ENCODE measurements around the gene TSSC4. TPM values are rescaled to one million over a fixed set of nuclear protein-coding genes. Genes with fewer than 3 reads are reported as not detected.

Gene TSSC4
- total RNA-seq, 4 donors from 2014 or later: 37.5 to 62.3 (median 45.1) TPM

- DNase-seq: no peak
- Histone ChIP-seq H3K27ac (no peak overlapping the region), H3K9me3 (no peaks in the 10 kb centered on the region), H3K36me3 (peaks cover 12 to 18% of the 10 kb centered on the region in 2 donors), H3K4me1 (peaks cover 11 to 12% of the 10 kb centered on the region in 2 donors), H3K4me3 (replicated peaks in 1 of 3) (no peak overlapping the region), H3K27me3 (no peaks in the 10 kb centered on the region)
- WGBS, 2 donors: 84% methylated on average over 7 to 10 of the region's 12 CpGs
- intact Hi-C loops (cut with DNase I): no loop called here
- no peak for TF ChIP-seq CTCF (IDR thresholded peaks at IDR 0.05)
- TF ChIP-seq POLR2A (IDR thresholded peaks at IDR 0.05): no peak
Observed at GRCh38 chr11:2404735-2405196, 4.2 kb downstream of the TSSC4 start.

GRCh38 chr11:2406451-2406850 lies 5.9 kb downstream of the TSSC4 start:
- no peak for DNase-seq
- no peaks in the 10 kb centered on the region for H3K9me3 ChIP-seq
- no peak overlapping the region for H3K4me3 ChIP-seq (replicated peaks in 1 of 3)
- peaks cover 6 to 8% of the 10 kb centered on the region in 2 donors for H3K4me1 ChIP-seq
- intact Hi-C loops (cut with DNase I): no loop called here
- WGBS, 2 donors: 88 to 92% methylated on average over 7 to 14 of the region's 14 CpGs
- peaks cover 12 to 18% of the 10 kb centered on the region in 2 donors for H3K36me3 ChIP-seq
- H3K27me3 ChIP-seq: no peaks in the 10 kb centered on the region
- TF ChIP-seq POLR2A (IDR thresholded peaks at IDR 0.05) (no peak), CTCF (IDR thresholded peaks at IDR 0.05) (no peak)
- no peak overlapping the region for H3K27ac ChIP-seq

GRCh38 chr11:2406878-2407410 lies 6.4 kb downstream of the TSSC4 start:
- TF ChIP-seq POLR2A (IDR thresholded peaks at IDR 0.05) (no peak), CTCF (IDR thresholded peaks at IDR 0.05) (no peak)
- peaks cover 12 to 18% of the 10 kb centered on the region in 2 donors for H3K36me3 ChIP-seq
- H3K4me1 ChIP-seq: peaks cover 1 to 4% of the 10 kb centered on the region in 2 donors
- 66 to 78% methylated on average over 20 to 24 of the region's 24 CpGs for WGBS, 2 donors
- H3K4me3 ChIP-seq (replicated peaks in 1 of 3): no peak overlapping the region
- no peak overlapping the region for H3K27ac ChIP-seq
- H3K9me3 ChIP-seq: no peaks in the 10 kb centered on the region
- H3K27me3 ChIP-seq: no peaks in the 10 kb centered on the region
- intact Hi-C loops (cut with DNase I): no loop called here
- no peak for DNase-seq

GRCh38 chr11:2408671-2409070 lies 8.1 kb downstream of the TSSC4 start:
- intact Hi-C loops (cut with DNase I): no loop called here
- TF ChIP-seq CTCF (IDR thresholded peaks at IDR 0.05) (no peak), POLR2A (IDR thresholded peaks at IDR 0.05) (no peak)
- Histone ChIP-seq H3K9me3 (no peaks in the 10 kb centered on the region), H3K27me3 (no peaks in the 10 kb centered on the region), H3K4me3 (replicated peaks in 1 of 3) (no peak overlapping the region), H3K36me3 (peaks cover 3% of the 10 kb centered on the region in 2 donors), H3K4me1 (no peaks in the 10 kb centered on the region), H3K27ac (no peak overlapping the region)
- no peak for DNase-seq
- WGBS, 2 donors: 70 to 80% methylated on average over 7 to 10 of the region's 11 CpGs

- no peak overlapping the region for H3K27ac ChIP-seq
Observed at GRCh38 chr11:2409126-2409525, 8.6 kb downstream of the TSSC4 start.

More at GRCh38 chr11:2409126-2409525, 8.6 kb downstream of the TSSC4 start:
- Histone ChIP-seq H3K4me3 (replicated peaks in 1 of 3) (no peak overlapping the region), H3K27me3 (no peaks in the 10 kb centered on the region), H3K4me1 (no peaks in the 10 kb centered on the region), H3K9me3 (no peaks in the 10 kb centered on the region), H3K36me3 (no peaks in the 10 kb centered on the region)
- WGBS, 2 donors: 58 to 61% methylated on average over 3 to 12 of the region's 16 CpGs
- intact Hi-C loops (cut with DNase I): no loop called here
- DNase-seq: no peak
- TF ChIP-seq POLR2A (IDR thresholded peaks at IDR 0.05) (no peak), CTCF (IDR thresholded peaks at IDR 0.05) (no peak)
